ENCODE results near the gene PAPSS2.
"Not testable (repeated sequence)": the region's sequence is repeated elsewhere in the genome, so short reads cannot be mapped to it uniquely, and the experiment has no call there.

Gene PAPSS2

DNA sequence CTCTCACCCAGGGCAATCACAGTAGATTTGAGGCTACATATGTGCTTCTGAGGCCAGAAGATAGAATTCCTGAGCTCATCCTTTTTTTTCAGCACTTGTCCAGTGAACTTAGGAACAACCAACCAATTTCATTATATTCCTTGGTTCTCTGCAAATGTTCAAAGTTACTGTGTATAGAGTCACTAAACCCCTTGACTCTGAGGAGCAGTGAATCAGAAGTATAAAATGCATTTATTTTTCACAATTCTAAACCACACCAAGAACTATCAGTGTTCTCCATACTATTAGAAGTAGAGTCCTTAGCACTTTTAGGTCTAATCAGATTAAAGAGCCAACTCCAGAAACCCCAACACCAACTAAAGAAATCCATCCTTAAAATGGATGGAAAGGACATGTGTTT is 19.6 kb upstream of the PAPSS2 start:
- TF ChIP-seq, protein P1, sequence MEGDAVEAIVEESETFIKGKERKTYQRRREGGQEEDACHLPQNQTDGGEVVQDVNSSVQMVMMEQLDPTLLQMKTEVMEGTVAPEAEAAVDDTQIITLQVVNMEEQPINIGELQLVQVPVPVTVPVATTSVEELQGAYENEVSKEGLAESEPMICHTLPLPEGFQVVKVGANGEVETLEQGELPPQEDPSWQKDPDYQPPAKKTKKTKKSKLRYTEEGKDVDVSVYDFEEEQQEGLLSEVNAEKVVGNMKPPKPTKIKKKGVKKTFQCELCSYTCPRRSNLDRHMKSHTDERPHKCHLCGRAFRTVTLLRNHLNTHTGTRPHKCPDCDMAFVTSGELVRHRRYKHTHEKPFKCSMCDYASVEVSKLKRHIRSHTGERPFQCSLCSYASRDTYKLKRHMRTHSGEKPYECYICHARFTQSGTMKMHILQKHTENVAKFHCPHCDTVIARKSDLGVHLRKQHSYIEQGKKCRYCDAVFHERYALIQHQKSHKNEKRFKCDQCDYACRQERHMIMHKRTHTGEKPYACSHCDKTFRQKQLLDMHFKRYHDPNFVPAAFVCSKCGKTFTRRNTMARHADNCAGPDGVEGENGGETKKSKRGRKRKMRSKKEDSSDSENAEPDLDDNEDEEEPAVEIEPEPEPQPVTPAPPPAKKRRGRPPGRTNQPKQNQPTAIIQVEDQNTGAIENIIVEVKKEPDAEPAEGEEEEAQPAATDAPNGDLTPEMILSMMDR (IDR thresholded peaks at IDR 0.05; ENCODE audit: low read depth, low read length, missing control alignments), result no peak
- no peak overlapping the region for H3K4me3 ChIP-seq (ENCODE audit: low read depth, low read length)
- DNase-seq (ENCODE audit: low read depth), result no peak
- in situ Hi-C loops (cut with HindIII; ENCODE audit: low sequenced_read_pairs), result no loop called here

DNA sequence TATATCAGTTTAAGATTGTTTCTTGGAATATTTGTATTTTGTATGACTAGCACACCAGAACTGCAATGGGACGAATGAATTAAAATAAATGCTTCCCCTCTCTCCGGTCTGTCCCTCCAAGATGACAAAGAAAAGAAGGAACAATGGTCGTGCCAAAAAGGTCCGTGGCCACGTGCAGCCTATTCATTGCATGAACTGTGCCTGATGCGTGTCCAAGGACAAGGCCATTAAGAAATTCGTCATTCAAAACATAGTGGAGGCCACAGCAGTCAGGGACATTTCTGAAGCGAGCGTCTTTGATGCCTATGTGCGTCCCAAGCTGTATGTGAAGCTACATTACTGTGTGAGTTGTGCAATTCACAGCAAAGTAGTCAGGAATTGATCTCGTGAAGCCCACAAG is 17.2 kb upstream of the PAPSS2 start:
- DNase-seq (ENCODE audit: low read depth), result no peak
- H3K4me3 ChIP-seq (ENCODE audit: low read depth, low read length), result no peak overlapping the region
- TF ChIP-seq, protein P1 (IDR thresholded peaks at IDR 0.05; ENCODE audit: low read depth, low read length, missing control alignments), result no peak
- in situ Hi-C loops (cut with HindIII; ENCODE audit: low sequenced_read_pairs), result no loop called here

DNA sequence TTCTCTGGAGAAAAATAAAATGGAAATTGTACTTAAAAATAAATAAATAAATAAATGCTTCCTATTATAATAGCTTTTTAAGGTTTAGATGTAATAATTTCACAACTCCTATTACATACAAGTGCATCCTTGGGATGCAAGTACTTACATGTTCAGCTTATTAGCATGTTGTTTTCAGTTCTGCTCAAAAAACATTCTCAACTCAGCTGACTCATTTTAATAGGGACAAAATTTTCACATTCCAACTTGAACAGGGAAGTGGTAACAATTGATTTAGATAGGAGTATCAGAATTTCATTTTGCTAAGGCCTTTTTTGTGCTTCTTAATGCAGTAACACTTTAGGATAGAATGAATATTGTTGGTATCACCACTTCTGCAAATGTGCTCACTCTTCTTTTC is 16.7 kb upstream of the PAPSS2 start:
- no peak overlapping the region for H3K4me3 ChIP-seq (ENCODE audit: low read depth, low read length)
- in situ Hi-C loops (cut with HindIII; ENCODE audit: low sequenced_read_pairs), result no loop called here
- TF ChIP-seq, protein P1 (IDR thresholded peaks at IDR 0.05; ENCODE audit: low read depth, low read length, missing control alignments), result no peak
- no peak for DNase-seq (ENCODE audit: low read depth)

GRCh38 chr10:87643920-87644319 is 15.8 kb upstream of the PAPSS2 start:
- TF ChIP-seq, protein P1 (IDR thresholded peaks at IDR 0.05; ENCODE audit: low read depth, low read length, missing control alignments), result no peak
- in situ Hi-C loops (cut with HindIII; ENCODE audit: low sequenced_read_pairs), result no loop called here
- no peak overlapping the region for H3K4me3 ChIP-seq (ENCODE audit: low read depth, low read length)
- no peak for DNase-seq (ENCODE audit: low read depth)

GRCh38 chr10:87644500-87644899 is 15.2 kb upstream of the PAPSS2 start:
- in situ Hi-C loops (cut with HindIII; ENCODE audit: low sequenced_read_pairs); DNase-seq (ENCODE audit: low read depth); H3K4me3 ChIP-seq (ENCODE audit: low read depth, low read length): not testable (repeated sequence)

- no peak for DNase-seq (ENCODE audit: low read depth)
- H3K4me3 ChIP-seq (ENCODE audit: low read depth, low read length), result no peak overlapping the region
- TF ChIP-seq, protein P1 (IDR thresholded peaks at IDR 0.05; ENCODE audit: low read depth, low read length, missing control alignments), result no peak
- in situ Hi-C loops (cut with HindIII; ENCODE audit: low sequenced_read_pairs), result no loop called here
Measured at GRCh38 chr10:87646192-87646909, 13.3 kb upstream of the PAPSS2 start.

- no peak for DNase-seq (ENCODE audit: low read depth)
- H3K4me3 ChIP-seq (ENCODE audit: low read depth, low read length), result no peak overlapping the region
- in situ Hi-C loops (cut with HindIII; ENCODE audit: low sequenced_read_pairs), result no loop called here
- TF ChIP-seq, protein P1 (IDR thresholded peaks at IDR 0.05; ENCODE audit: low read depth, low read length, missing control alignments), result no peak
Measured at GRCh38 chr10:87646935-87647334, 12.7 kb upstream of the PAPSS2 start.
